Measurements from ENCODE around the gene SERPINB10. TPM values are rescaled to one million over a fixed set of nuclear protein-coding genes. Genes with fewer than 3 reads are reported as not detected.
"Not testable (repeated sequence)": the region's sequence is repeated elsewhere in the genome, so short reads cannot be mapped to it uniquely, and the experiment has no call there.

SERPINB10 gene
- total and polyA plus RNA-seq, 2 donors (not counting 1 experiment from before 2014, with no cell fraction given) = not detected

DNA sequence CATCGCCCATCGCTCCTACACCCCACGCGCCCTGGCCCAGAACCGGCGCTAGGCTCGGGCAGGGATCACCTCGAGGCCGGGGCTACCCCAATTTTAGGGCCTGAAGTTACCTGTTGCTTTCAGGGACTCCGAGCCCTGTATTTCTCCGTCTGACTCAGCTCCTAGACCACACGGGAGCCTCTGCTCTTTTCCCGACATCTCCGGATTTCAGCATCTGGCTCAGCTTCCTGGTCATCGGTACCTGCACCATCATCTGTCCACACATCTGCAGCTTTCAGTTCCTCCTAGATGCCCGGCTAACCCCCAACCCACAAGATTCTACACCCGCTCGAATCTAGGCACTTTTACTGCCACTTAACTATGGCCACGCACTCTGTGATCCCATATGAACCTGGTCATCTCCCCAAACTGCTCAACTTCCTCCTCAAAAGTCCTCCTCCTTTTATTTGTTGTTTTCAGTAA lies 29.2 kb downstream of the SERPINB10 start:
- Mint-ChIP-seq H3K9me3 (ENCODE audit: insufficient read depth) (no peaks in the 10 kb centered on the region), H3K27ac (no peak overlapping the region), H3K27me3 (peaks cover 10% of the 10 kb centered on the region), H3K4me3 (no peak overlapping the region), H3K4me1 (peaks cover 5% of the 10 kb centered on the region)
- peak overlapping the region; percentile 94 for H2AFZ ChIP-seq (ENCODE audit: insufficient read depth, low read depth, low read length, poor library complexity, severe bottlenecking)
- peaks cover 11 to 14% of the 10 kb centered on the region in 2 donors for H3K4me1 ChIP-seq (ENCODE audit: control insufficient read depth in 2 of 2, insufficient read depth in 2 of 2, low read length in 2 of 2)
- no peaks in the 10 kb centered on the region for H3K36me3 ChIP-seq (replicated peaks in 1 of 2; ENCODE audit: control extremely low read depth in 1 of 2, control insufficient read depth in 1 of 2, extremely low read depth in 1 of 2, insufficient read depth in 2 of 2, low read length in 1 of 2)
- no peaks in the 10 kb centered on the region for H3K79me2 ChIP-seq (ENCODE audit: control insufficient read depth, insufficient read depth, low read length)
- H3K9ac ChIP-seq (ENCODE audit: low read length) = peak overlapping the region; percentile 71
- no peak for DNase-seq
- peak overlapping the region; percentile 97 for H3K4me2 ChIP-seq (replicated peaks; ENCODE audit: low read depth, low read length, poor library complexity, severe bottlenecking)
- H3K27ac ChIP-seq (ENCODE audit: low read length in 2 of 2) = no peak overlapping the region
- H4K20me1 ChIP-seq (ENCODE audit: control insufficient read depth, insufficient read depth, low read length, poor library complexity, severe bottlenecking) = no peaks in the 10 kb centered on the region
- peaks cover 0 to 7% (median 0%) of the 10 kb centered on the region in 3 donors for H3K9me3 ChIP-seq (ENCODE audit: control extremely low read depth in 1 of 3, control insufficient read depth in 2 of 3, insufficient read depth in 1 of 3, low read length in 2 of 3)
- CTCF ChIA-PET = interaction anchor here (0.7 to 6.2 kb wide), 12 partner anchors 16 to 423 kb away, joined by 3 to 64 read pairs (median 4); no protein-coding TSS in a partner anchor
- no peak for ATAC-seq (ENCODE audit: low read depth)
- no peak for TF ChIP-seq EZH2 (IDR thresholded peaks at IDR 0.05; ENCODE audit: borderline replicate concordance, insufficient read depth, low read depth, low read length, poor library complexity, severe bottlenecking)
- no peak for TF ChIP-seq CTCF (IDR thresholded peaks at IDR 0.05)
- H3K4me3 ChIP-seq (ENCODE audit: control extremely low read depth in 1 of 5, extremely low read depth in 1 of 5, insufficient read depth in 1 of 5, low read depth in 2 of 5, low read length in 4 of 5) = peak overlapping the region; percentile 32 to 73 (median 65)
- POLR2A ChIA-PET = no interaction called here
- WGBS (ENCODE audit: insufficient coverage) = 33% methylated on average over 19 of the region's 19 CpGs
- intact Hi-C loops (cut with micrococcal nuclease) = loop anchor here (1.0 to 5.0 kb wide), 4 partner anchors 12 to 419 kb away; partner anchors contain the start of genes HMSD and SERPINB8
- peaks cover 0 to 17% (median 4%) of the 10 kb centered on the region in 4 experiments for H3K27me3 ChIP-seq (replicated peaks in 1 of 4; ENCODE audit: control extremely low read depth in 1 of 4, control insufficient read depth in 3 of 4, insufficient read depth in 4 of 4, low read length in 3 of 4)

DNA sequence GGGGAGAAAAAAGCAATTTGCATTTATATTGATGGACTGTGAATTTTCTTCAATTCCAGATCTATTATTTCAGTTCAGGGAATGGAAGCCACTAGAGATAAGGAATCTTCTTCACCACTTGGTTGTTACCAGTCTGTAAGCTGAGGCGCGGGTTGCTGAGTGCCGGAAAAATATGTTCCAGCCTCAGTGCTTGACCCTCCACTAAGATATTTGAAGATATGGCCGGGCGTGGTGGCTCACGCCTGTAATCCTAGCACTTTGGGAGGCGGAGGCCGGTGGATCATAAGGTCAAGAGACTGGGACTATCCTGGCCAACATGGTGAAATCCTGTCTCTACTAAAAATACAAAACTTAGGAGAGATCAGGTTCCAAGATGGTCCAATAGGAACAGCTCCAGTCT lies 32.2 kb downstream of the SERPINB10 start:
- WGBS (ENCODE audit: insufficient coverage) = 91% methylated on average over 8 of the region's 8 CpGs
- peaks cover 5% of the 10 kb centered on the region for H3K4me1 Mint-ChIP-seq
- peaks cover 31% of the 10 kb centered on the region for H3K27me3 Mint-ChIP-seq
- Histone ChIP-seq H3K36me3 (replicated peaks in 1 of 2; ENCODE audit: control extremely low read depth in 1 of 2, control insufficient read depth in 1 of 2, extremely low read depth in 1 of 2, insufficient read depth in 2 of 2, low read length in 1 of 2) (no peaks in the 10 kb centered on the region), H2AFZ (ENCODE audit: insufficient read depth, low read depth, low read length, poor library complexity, severe bottlenecking) (no peak overlapping the region), H3K4me1 (ENCODE audit: control insufficient read depth in 2 of 2, insufficient read depth in 2 of 2, low read length in 2 of 2) (peaks cover 11 to 14% of the 10 kb centered on the region in 2 donors), H3K9me3 (ENCODE audit: control extremely low read depth in 1 of 3, control insufficient read depth in 2 of 3, insufficient read depth in 1 of 3, low read length in 2 of 3) (peaks cover 0 to 7% (median 0%) of the 10 kb centered on the region in 3 donors), H3K4me2 (replicated peaks; ENCODE audit: low read depth, low read length, poor library complexity, severe bottlenecking) (no peak overlapping the region), H3K27ac (ENCODE audit: low read length in 2 of 2) (no peak overlapping the region), H3K9ac (ENCODE audit: low read length) (no peak overlapping the region), H3K27me3 (replicated peaks in 1 of 4; ENCODE audit: control extremely low read depth in 1 of 4, control insufficient read depth in 3 of 4, insufficient read depth in 4 of 4, low read length in 3 of 4) (peaks cover 0 to 17% (median 4%) of the 10 kb centered on the region in 4 experiments), H3K4me3 (ENCODE audit: control extremely low read depth in 1 of 5, extremely low read depth in 1 of 5, insufficient read depth in 1 of 5, low read depth in 2 of 5, low read length in 4 of 5) (no peak overlapping the region), H3K79me2 (ENCODE audit: control insufficient read depth, insufficient read depth, low read length) (no peaks in the 10 kb centered on the region), H4K20me1 (ENCODE audit: control insufficient read depth, insufficient read depth, low read length, poor library complexity, severe bottlenecking) (no peaks in the 10 kb centered on the region)
- H3K27ac Mint-ChIP-seq = no peak overlapping the region
- H3K4me3 Mint-ChIP-seq = no peak overlapping the region
- intact Hi-C loops (cut with micrococcal nuclease) = no loop called here
- ATAC-seq (ENCODE audit: low read depth) = no peak
- H3K9me3 Mint-ChIP-seq (ENCODE audit: insufficient read depth) = no peaks in the 10 kb centered on the region
- ChIA-PET CTCF (interaction anchor here (0.6 kb wide), 1 partner anchor 1061 kb away, joined by 3 read pairs; no protein-coding TSS in a partner anchor), POLR2A (no interaction called here)
- TF ChIP-seq EZH2 (IDR thresholded peaks at IDR 0.05; ENCODE audit: borderline replicate concordance, insufficient read depth, low read depth, low read length, poor library complexity, severe bottlenecking) (no peak), CTCF (IDR thresholded peaks at IDR 0.05) (no peak)
- no peak for DNase-seq

DNA sequence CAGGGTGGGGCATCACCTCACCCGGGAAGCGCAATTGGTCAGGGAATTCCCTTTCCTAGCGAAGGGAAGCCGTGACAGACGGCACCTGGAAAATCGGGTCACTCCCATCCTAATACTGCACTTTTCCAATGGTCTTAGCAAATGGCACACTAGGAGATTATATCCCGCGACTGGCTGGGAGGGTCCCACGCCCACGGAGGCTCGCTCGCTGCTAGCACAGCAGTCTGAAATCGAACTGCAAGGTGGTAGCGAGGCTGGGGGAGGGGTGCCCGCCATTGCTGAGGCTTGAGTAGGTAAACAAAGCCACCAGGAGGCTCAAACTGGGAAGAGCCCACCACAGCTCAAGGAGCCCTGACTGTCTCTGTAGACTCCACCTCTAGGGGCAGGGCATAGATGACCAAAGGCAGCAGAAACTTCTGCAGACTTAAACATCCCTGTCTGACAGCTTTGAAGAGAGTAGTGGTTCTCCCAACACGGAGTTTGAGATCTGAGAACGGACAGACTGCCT lies 32.8 kb downstream of the SERPINB10 start:
- not testable (repeated sequence) for ATAC-seq (ENCODE audit: low read depth); H3K9ac ChIP-seq (ENCODE audit: low read length)
- WGBS (ENCODE audit: insufficient coverage) = 92% methylated on average over 13 of the region's 17 CpGs

More for the DNA sequence above, 32.8 kb downstream of the SERPINB10 start:
- H3K4me3 Mint-ChIP-seq; H2AFZ ChIP-seq (ENCODE audit: insufficient read depth, low read depth, low read length, poor library complexity, severe bottlenecking); H3K4me2 ChIP-seq (replicated peaks; ENCODE audit: low read depth, low read length, poor library complexity, severe bottlenecking); H3K27ac Mint-ChIP-seq; H3K36me3 ChIP-seq (replicated peaks in 1 of 2; ENCODE audit: control extremely low read depth in 1 of 2, control insufficient read depth in 1 of 2, extremely low read depth in 1 of 2, insufficient read depth in 2 of 2, low read length in 1 of 2); H3K9me3 ChIP-seq (ENCODE audit: control extremely low read depth in 1 of 3, control insufficient read depth in 2 of 3, insufficient read depth in 1 of 3, low read length in 2 of 3); H3K27ac ChIP-seq (ENCODE audit: low read length in 2 of 2); H3K4me3 ChIP-seq (ENCODE audit: control extremely low read depth in 1 of 5, extremely low read depth in 1 of 5, insufficient read depth in 1 of 5, low read depth in 2 of 5, low read length in 4 of 5); DNase-seq; H4K20me1 ChIP-seq (ENCODE audit: control insufficient read depth, insufficient read depth, low read length, poor library complexity, severe bottlenecking); intact Hi-C loops (cut with micrococcal nuclease); H3K79me2 ChIP-seq (ENCODE audit: control insufficient read depth, insufficient read depth, low read length); POLR2A ChIA-PET; H3K4me1 Mint-ChIP-seq; H3K9me3 Mint-ChIP-seq (ENCODE audit: insufficient read depth): not testable (repeated sequence)
- CTCF ChIA-PET = interaction anchor here (0.6 to 1.0 kb wide), 3 partner anchors 23 to 1061 kb away, joined by 3 read pairs; no protein-coding TSS in a partner anchor
- peaks cover 0 to 17% (median 4%) of the 10 kb centered on the region in 4 experiments for H3K27me3 ChIP-seq (replicated peaks in 1 of 4; ENCODE audit: control extremely low read depth in 1 of 4, control insufficient read depth in 3 of 4, insufficient read depth in 4 of 4, low read length in 3 of 4)
- peaks cover 30% of the 10 kb centered on the region for H3K27me3 Mint-ChIP-seq
- peaks cover 11 to 14% of the 10 kb centered on the region in 2 donors for H3K4me1 ChIP-seq (ENCODE audit: control insufficient read depth in 2 of 2, insufficient read depth in 2 of 2, low read length in 2 of 2)
